ENCODE results near the gene ANKRD7. TPM values are rescaled to one million over a fixed set of nuclear protein-coding genes. Genes with fewer than 3 reads are reported as not detected.

ANKRD7 gene
- total RNA-seq, 4 donors from 2014 or later, result 0.57 to 1.2 (median 0.90) TPM

- Histone ChIP-seq H3K4me3 (no peak overlapping the region), H3K27ac (replicated peaks in 1 of 4) (no peak overlapping the region), H3K36me3 (no peaks in the 10 kb centered on the region), H3K27me3 (no peaks in the 10 kb centered on the region), H3K9me3 (no peaks in the 10 kb centered on the region), H3K4me1 (no peaks in the 10 kb centered on the region)
- TF ChIP-seq, protein P1, sequence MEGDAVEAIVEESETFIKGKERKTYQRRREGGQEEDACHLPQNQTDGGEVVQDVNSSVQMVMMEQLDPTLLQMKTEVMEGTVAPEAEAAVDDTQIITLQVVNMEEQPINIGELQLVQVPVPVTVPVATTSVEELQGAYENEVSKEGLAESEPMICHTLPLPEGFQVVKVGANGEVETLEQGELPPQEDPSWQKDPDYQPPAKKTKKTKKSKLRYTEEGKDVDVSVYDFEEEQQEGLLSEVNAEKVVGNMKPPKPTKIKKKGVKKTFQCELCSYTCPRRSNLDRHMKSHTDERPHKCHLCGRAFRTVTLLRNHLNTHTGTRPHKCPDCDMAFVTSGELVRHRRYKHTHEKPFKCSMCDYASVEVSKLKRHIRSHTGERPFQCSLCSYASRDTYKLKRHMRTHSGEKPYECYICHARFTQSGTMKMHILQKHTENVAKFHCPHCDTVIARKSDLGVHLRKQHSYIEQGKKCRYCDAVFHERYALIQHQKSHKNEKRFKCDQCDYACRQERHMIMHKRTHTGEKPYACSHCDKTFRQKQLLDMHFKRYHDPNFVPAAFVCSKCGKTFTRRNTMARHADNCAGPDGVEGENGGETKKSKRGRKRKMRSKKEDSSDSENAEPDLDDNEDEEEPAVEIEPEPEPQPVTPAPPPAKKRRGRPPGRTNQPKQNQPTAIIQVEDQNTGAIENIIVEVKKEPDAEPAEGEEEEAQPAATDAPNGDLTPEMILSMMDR (IDR thresholded peaks at IDR 0.05), result no peak
- TF ChIP-seq EP300 (IDR thresholded peaks at IDR 0.05), result no peak
- TF ChIP-seq POLR2A (IDR thresholded peaks at IDR 0.05; ENCODE audit: low read depth), result no peak
- TF ChIP-seq POLR2AphosphoS5 (IDR thresholded peaks at IDR 0.05), result no peak
- DNase-seq (ENCODE audit: extremely low spot score), result no peak
- intact Hi-C loops (cut with DNase I), result no loop called here
Measured at GRCh38 chr7:118289476-118289875, 65.0 kb downstream of the ANKRD7 start.

Other genes starting within 250 kb of the ANKRD7 start
- 10 to 100 TPM; 22.1 to 28.1 (median 26.3) TPM for gene LSM8, start 40.5 kb upstream of the ANKRD7 start, total RNA-seq

Measured in esophagus muscularis mucosa (tissue), 4 donors.